ENCODE results near the gene AGPS. TPM values are rescaled to one million over a fixed set of nuclear protein-coding genes. Genes with fewer than 3 reads are reported as not detected.

The AGPS gene
- total and polyA plus RNA-seq, 2 of the 13 experiments (the other 11 are each of a cell fraction or from before 2014, with no cell fraction given): 39.4 to 99.0 TPM

- TF ChIP-seq ZNF572 (CRISPR knock-in tag; IDR thresholded peaks at IDR 0.05) (0 out of 2 replicates have a peak, but pooled peaks have one; percentile 76), WIZ (CRISPR knock-in tag; IDR thresholded peaks at IDR 0.05) (peak; percentile 87), PHF20 (CRISPR knock-in tag; IDR thresholded peaks at IDR 0.05) (peak; percentile 74), PRMT3 (CRISPR knock-in tag; IDR thresholded peaks at IDR 0.05; ENCODE audit: borderline replicate concordance, low read depth) (no peak), ZMAT3 (CRISPR knock-in tag; conservative IDR thresholded peaks at IDR 0.05) (no peak), ADNP (CRISPR knock-in tag; IDR thresholded peaks at IDR 0.05) (no peak), BRF2 (CRISPR knock-in tag; IDR thresholded peaks at IDR 0.05) (peak; percentile 79; the same call in 1 of the 2 replicates), FOXK2 (IDR thresholded peaks at IDR 0.05) (no peak), HOXA3 (CRISPR knock-in tag; IDR thresholded peaks at IDR 0.05) (peak; percentile 82), JUN (CRISPR knock-in tag; IDR thresholded peaks at IDR 0.05) (no peak), ZNF503 (CRISPR knock-in tag; IDR thresholded peaks at IDR 0.05) (no peak), MXI1 (IDR thresholded peaks at IDR 0.05; ENCODE audit: borderline replicate concordance, low read depth, low read length) (peak; percentile 77; the same call in 2 of the 3 replicates), ZNF431 (CRISPR knock-in tag; IDR thresholded peaks at IDR 0.05; ENCODE audit: borderline replicate concordance, low read depth) (no peak), ZNF687 (CRISPR knock-in tag; IDR thresholded peaks at IDR 0.05) (peak; percentile 89), RARG (CRISPR knock-in tag; IDR thresholded peaks at IDR 0.05; ENCODE audit: low read depth) (no peak), HDAC6 (IDR thresholded peaks at IDR 0.05; ENCODE audit: low read depth, low read length) (no peak), ZNF740 (CRISPR knock-in tag; IDR thresholded peaks at IDR 0.05) (peak; percentile 99), SOX6 (IDR thresholded peaks at IDR 0.05) (no peak), SOX6 (CRISPR knock-in tag; IDR thresholded peaks at IDR 0.05) (peak; percentile 62; the same call in 1 of the 2 replicates), FLYWCH1 (CRISPR knock-in tag; IDR thresholded peaks at IDR 0.05) (0 out of 2 replicates have a peak, but pooled peaks have one; percentile 73), ZBTB20 (CRISPR knock-in tag; IDR thresholded peaks at IDR 0.05; ENCODE audit: borderline replicate concordance, low read depth) (no peak)
Observed at GRCh38 chr2:177552422-177553175, 160.0 kb downstream of the AGPS start (continued).
